HG03108 (cell line): ENCODE data around the gene OLFML1.
"Not testable (repeated sequence)": the region's sequence is repeated elsewhere in the genome, so short reads cannot be mapped to it uniquely, and the experiment has no call there.

ENCODE experiments used
- ATAC-seq: cut with Tn5 transposase; IDR thresholded peaks from one replicate; pipeline ENCODE4 v1.9.1; 2021; ENCODE audit warnings: moderate library complexity; ENCODE audit not compliant: unreplicated experiment

Gene OLFML1

DNA sequence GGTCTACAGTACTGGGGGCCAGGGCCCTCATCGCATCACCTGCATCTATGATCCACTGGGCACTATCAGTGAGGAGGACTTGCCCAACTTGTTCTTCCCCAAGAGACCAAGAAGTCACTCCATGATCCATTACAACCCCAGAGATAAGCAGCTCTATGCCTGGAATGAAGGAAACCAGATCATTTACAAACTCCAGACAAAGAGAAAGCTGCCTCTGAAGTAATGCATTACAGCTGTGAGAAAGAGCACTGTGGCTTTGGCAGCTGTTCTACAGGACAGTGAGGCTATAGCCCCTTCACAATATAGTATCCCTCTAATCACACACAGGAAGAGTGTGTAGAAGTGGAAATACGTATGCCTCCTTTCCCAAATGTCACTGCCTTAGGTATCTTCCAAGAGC is 24.7 kb downstream of the OLFML1 start:
- no peak for ATAC-seq

DNA sequence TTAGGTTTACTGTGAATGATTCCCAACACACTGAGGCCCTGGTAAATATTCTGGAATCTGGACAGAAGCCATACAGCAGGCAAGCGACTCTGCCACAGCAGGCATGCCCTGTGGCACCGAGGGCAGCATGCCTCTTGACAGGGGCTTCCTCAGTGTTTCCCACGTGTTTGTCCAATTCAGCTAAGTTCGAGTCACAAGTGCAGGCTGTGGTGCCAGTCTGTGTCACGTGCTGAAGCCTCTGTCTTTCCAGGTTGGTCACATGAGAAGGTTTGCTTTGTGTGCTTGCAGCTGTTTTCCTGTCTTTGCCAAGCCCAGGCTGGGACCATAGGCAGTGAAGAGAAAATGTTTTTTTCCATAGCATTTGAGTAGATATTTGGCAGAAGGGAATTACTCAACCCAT is 26.1 kb downstream of the OLFML1 start:
- ATAC-seq, result no peak

DNA sequence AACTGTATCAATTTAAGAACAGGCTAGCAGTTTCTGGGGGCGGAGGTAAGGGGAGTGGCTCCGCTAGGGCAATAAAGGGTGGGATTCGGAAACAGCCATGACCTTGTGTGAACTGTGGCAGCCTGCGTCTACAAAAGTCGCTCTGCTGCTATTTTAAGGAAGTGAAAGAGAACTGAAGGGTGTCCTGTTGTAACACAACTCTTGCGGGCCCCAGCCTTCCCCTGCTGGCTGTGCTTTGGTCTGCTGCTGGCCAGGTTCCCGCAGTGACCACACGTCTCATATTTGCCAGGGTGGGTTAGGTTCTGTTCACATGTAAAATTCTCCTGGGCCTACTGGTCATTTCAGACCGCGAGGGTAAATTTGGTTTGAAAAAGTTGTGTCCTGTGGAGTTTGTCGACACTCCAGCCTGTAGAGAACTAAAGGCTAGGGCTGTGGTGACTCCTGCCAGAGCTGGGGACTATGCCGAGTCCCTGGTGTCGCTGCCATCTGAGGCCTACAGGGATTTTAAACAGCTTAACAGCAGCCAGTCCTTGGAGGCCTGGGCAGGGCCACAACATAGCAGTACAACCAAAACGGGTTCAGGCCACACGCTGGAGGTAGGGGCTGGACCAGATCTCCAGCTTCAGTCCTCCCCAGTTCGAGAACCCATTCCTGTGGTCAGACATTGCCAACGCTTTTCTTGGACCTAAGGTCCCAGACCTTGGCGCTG is 27.4 kb downstream of the OLFML1 start:
- ATAC-seq, result peak; percentile 64

DNA sequence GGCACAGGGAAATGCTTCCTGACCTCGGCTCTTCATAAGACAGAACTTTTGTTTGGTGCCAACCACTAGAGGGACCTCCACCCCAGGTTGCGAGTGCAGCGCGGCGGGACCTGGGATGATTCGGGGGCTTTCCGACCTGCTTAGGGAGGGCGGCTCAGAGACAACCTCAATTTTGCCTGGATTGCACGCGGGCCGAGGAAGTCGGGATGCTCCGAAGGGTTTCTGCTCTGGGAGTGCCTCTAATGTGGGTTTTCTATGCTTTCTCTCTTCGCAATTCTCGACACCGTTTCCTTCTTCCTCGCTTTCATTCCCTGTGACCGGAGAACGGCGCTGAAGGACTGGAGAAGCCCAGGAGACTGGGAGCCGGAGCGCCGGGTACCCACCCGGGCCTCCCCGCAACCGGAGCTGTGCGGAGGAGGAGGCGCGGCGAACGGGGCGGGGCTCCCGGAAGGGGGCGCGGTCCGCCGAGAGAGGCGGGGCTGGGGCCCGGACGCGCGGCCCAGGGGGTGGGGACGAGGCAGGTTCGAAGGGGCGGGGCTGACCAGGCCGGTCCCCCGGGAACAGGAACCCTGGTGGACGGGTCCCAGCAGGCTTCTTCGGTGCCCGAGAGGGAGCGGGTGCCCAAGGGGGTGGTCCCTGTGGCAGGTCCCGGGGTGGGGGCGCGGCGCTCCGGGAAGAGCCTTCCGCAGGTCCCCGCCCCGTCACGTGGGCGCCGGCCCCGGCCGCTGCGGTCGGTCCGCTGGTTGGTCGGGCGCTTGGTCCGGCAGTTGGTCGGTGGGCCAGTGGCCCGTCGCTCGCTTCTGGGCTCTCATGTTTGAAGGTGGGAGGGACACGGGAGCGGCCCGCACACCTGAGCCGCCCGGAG is 28.2 kb downstream of the OLFML1 start, which contains the start of gene PPFIBP2:
Gene PPFIBP2 (plus strand): TSS at position 766 of the 865 bp plus-strand sequence. CDS start 35,477 bp downstream, outside the sequence.
- peak; percentile 49 for ATAC-seq

DNA sequence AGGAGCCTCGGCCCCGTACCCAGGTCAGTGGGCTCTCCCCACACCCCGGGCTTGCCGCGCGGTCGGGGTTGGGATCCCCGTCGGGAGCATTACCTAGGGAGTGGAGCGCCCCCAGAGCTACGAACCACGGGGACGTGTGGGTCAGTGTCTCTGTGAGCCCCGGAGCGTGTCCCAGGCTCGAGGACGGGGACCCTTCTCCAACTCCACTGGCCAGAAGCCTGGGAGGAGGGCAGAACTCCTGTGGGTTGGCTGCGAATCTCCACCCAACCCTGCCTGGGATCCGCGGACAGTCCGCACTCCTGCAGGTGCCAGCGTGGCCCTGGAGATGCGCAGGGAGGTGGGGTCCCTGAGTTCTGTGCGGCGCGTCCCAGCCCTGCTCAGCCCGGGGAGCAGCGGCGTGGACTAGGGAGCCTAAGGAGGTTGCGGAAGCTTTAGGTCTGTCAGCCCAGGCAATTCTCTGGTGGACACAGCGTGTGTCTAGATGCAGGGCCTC is 28.8 kb downstream of the OLFML1 start:
- ATAC-seq, result no peak

DNA sequence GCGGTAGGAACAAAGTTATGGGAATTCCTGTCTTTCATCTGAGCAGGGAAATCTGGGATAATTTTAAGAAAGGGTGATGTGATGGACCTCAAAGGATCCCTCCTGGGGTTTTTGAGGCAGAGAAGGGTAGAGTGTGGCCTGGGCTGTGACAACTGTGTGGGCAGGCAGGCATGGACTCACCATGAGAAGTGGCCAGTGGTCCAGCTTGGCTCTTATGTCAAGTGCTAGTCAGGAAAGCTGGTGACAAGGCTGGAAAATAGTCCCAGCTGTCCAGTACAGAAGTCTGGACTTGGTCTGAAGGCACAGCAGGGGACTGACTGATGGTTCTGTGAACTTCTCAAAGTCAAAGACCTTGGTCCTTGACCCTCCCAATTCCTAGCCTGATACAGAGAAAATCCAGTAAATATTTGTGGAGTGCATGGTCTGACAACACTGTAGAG is 30.2 kb downstream of the OLFML1 start:
- ATAC-seq, result no peak

DNA sequence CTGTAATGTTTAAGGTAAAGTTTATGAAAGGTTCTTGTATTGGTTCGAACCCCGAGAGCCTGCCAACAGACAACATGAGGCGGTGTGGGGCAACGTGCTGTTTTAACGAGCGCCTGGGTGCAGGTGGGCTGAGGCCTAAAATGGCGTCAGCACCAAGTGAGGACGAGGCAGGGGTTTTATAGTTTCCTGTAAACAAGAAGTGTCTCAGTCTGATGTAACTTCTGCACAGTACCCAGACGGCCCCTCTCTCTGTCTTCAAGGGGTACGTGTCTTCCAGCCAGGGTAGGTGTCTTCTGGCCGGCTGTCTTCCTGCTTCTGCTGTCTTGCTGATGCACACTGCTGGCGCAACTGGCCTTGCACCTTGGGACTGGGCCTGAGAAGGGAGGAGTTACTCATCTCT is 31.2 kb downstream of the OLFML1 start:
- no peak for ATAC-seq

DNA sequence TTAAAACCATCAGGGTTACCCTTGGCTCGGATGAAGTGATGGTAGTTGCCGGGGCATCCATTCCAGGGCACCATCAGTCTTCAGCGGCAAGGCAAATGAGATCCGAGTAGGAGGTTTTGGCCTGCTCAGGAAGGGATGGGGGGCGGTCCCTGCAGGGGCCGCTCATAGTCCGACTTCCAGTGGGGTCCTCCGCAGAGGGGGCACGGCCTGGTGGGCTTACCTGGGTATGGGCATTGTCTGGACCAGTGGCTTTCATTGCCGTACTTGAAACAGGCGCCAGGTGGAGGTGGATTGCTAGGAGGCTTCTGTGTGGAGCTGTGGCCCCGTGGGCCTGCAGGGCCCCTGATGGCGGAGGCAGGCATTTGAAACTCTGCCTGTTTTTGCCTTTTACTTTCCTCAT is 32.4 kb downstream of the OLFML1 start:
- not testable (repeated sequence) for ATAC-seq

DNA sequence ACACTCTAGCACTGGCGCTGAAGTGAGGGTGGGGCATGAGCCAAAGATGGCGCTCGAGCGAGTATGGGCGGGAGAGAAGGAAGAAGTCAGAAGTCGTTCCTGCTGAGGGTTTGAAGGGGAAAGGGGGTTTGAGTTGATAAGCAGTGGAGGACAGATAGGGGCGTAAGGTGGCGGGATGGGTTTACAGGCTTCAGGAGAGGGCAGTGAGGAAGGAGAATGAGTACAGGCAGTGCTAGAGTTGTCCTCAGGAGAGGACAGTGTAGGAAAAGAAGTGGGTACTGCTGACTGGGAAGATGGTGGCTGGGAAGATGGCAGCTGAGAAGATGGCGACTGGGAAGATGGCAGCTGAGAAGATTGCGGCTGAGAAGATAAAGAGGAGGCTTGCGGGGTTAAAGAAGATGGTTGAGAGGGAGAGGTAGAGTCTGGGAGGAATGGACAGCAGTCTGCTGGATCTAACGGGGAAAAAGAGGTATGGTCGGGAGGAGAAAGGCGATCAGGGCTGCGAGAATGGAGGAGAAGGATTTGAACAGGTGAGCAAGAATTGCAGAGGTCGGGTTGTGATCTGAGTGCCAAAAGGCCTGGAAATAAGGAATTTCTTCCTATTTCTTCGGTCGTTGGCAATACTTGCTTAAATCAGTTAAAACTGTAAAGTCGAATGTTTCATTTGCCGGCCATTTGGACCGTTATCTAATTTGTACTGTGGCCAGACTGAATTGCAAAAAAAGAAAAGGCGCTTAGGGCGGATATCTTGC is 33.7 kb downstream of the OLFML1 start:
- no peak for ATAC-seq

DNA sequence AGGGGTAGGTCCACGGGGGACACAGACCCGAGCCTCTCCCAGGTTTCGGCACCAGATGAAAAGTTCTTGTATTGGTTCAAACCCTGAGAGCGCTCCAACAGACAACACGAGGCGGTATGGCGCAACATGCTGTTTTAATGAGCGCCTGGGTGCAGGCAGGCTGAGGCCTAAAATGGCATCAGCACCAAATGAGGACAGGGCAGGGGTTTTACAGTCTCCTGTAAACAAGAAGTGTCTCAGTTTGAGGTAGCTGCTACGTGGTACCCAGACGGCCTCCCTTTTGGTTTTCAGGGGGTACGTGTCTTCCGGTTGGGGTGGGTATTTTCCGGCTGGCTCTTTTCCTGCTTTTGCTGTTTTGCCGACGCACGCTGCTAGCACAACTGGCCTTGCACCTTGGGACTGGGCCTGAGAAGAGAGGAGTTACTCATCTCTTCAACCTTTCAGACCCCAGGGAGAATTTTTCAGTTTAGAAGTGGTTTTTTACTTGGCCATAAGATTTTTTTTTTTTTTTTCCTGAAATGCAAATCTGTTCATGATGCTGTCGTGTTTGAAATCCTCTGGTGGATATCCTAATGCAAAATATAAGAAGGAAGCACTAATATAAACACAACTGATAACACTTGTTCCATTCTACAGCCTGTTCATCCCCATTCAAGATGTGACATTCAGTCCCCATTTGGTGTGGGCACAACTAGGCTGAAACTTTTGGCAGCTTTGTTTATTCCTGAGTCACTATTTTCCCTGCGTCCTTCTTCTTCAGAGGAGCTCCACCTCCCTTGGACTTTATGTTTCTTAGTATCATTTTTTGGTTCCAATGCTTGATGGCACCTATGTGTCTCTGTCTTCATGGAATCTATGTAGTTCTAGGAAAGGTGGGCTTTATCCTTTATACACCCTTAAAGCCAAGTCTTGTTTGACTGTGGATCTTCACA is 35.0 kb downstream of the OLFML1 start:
- ATAC-seq, result peak; percentile 52

DNA sequence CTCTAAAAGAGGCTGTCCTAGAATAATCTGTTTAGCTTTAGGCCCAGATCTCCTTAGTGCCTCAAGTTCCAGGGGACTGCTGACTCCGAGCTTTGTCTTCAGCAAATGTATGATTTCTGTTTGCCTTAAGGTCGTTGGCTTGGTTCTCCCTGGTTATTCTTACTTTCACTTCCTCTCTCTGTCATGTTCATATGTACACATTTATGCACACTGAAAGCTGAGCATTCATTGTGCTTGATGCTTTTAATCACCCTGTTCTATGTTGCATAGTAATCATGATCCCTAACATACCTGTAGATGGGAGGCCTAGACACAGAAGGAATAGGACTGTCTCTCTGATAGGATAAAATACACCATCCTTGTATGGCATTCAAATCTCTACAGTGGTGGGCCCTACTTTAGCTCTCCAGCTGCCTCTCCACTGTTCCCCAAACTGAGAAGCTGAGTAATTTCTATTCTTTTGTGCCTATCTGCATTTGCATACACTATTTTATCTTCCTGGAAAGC is 35.7 kb downstream of the OLFML1 start:
- peak; percentile 71 for ATAC-seq

DNA sequence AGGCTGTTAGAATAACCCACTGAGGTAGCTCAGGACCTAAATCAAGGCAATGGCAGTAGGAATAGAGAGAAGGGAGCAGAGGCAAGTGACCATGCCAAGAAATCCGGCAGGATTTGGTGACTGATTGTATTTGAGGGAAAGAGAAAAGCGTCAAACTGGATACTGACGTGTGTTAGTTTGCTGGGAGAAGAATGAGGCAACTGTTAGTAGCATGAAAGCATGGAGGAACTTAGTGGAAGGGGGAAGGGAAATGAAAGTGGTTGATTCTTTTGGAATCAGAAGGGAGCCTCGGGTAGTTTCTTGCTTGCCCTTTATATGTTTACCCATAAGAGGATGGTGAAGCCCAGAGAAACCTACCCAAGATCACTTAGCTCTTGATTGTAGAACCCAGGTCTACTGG is 36.8 kb downstream of the OLFML1 start:
- no peak for ATAC-seq

DNA sequence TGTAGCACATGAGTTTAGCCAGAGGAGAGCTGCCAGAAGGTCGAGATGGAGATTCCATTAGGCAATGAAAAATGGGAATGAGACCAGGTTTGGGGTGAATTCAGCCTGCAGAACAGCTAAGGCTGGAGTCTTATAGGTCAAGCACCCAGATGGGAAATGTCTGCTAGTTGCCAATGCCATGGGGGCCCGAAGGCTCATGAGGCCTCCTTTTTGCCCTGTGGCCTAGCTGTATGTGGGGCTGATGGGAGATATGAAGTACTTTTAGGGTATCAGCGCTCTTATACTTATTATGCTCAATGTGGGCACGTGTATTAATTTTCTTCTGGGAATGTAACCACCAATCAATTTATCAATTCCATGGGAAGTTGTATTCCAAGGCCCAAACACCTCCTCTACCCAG is 37.2 kb downstream of the OLFML1 start:
- ATAC-seq, result no peak

DNA sequence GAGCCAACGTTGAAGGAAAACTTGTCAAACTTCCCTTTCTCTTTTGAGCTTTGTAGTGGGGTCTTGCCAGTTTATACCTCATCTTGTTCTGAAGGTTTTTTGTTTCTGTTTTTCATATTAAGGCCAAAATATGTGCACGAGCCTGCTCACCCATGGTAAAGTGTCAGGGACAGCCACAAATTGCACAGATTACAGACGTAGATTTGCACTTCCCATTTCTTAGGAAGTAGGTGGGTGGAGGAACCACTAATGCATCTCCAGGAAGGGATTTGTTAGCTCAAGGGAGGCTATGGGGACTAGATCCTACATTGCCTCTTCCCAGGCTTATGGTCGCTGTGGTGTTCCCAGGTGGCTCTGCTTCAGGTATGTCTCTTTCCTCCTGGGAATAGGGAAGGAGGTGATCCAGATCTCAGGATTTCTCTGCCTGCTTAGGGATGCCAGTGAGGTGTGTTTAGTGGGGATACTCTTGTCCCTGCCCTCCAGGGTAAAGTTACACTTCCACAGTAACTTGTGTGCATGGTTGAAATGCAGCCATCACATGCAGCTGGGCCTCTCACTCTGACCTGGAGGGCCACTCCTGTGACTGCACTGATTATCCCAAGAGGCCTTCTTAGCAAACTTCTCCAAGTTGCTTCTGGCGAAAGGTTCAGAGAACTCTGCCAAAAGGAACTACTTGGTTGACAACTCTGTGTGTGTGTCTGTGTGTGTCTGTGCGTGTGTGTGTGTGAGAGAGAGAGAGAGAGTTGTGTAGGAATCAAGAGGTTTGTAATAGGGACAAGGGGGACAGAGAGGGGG is 38.3 kb downstream of the OLFML1 start:
- no peak for ATAC-seq

DNA sequence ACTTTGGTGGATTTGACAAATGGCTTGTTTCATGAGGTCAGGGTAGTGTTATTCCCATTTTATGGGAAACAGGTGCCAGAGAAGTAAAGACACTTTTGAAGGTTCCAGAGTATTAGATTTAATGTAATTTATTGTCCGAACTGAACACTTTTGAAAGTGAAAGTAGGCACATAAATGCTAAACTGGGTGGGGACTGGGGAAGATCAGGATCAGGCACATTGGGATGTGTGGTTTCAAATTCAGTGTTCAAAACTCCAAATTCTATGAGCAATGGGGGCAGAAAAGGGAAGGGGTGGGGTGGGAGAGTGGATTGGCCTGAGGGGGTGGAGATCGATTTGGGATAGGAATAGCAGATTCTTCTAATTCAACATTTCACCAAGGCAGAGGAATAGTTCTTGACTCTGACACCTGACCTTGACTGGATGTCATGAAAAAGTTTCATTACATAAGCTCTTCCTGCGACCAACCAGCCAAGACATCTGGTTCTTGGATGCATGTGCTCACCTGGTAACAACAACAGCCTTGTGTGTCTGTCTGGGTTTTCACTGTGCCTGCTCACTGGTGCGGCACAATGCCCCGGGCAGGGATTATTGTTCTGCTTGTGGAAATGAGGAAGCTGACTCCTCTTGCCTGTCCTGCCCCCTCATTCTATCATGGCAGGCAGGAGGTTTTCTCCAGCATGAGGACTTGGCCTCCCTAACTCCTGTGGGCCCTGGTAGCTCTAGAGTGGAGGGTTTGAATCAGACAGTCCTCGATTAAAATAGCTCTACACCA is 39.3 kb downstream of the OLFML1 start:
- ATAC-seq, result no peak

DNA sequence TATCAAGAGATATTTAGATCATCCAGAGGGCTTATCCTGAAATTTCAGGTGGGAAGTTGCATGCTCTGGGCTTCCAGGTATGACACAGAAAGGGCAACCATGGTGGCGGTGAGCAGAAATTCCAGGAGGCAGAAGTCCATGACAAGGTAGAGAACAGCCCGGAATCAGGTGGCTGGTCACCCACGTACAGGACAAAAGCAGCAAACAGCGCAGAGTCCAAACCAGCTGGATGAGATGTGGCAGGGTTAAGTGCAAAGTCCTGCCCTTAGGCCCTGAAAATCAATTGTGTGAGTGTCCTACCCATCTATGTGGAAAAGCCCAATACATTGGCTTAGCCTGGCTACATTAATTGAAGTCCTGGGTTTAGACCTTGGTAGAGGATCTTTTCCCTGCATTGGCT is 40.1 kb downstream of the OLFML1 start:
- no peak for ATAC-seq

DNA sequence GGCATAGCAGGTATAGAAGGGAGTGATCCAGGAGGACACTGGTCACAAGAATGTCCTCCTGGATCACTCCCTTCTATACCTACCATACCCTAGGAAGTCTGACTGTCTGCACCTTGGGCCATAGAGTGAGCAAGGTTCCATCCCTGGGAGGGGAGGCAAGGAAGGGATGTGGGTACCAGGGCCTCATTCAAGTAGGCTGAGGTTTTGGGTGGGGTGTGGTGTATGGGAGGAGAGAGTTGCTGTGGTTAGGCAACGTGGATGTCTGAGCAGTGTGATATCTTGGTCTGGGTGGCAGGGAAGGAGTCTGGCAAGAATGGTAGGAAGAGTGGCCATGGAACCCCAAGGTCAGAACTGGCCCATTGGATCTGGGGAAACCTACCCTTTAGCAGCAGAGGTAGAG is 41.7 kb downstream of the OLFML1 start:
- peak; percentile 39 for ATAC-seq

DNA sequence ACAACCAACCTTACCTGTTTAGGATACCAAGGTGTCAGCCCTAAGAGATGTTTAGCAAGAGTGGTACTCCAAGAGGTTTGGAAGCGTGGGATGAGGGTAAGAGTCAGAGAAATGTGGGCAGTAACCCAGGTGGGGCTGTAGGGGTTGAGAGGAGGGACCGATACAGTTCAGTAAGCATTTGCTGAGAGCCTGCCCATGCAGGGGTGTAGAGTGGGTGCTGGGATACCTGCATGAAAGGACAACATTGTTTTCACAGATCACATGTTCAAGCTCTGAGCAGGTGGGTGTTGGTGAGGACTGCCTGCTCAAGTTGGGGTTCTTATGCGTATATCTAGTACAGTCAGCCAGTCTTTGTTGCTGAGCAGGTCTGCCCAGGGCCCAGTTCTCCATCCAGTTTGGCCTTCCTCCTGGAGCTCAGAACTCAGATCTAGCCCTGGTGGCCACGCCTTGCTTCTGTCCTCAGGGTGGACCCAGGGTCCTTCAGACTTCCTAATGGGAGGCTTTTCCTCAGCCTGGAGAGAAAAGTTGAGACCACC is 43.3 kb downstream of the OLFML1 start:
- no peak for ATAC-seq
